GM18498 (cell line): Measurements from ENCODE around the gene SAA2.
"Not testable (repeated sequence)": the region's sequence is repeated elsewhere in the genome, so short reads cannot be mapped to it uniquely, and the experiment has no call there.

Experiments used
- ATAC-seq: cut with Tn5 transposase; IDR thresholded peaks from one replicate; pipeline ENCODE4 v1.9.1; 2021; ENCODE audit warnings: mild to moderate bottlenecking, moderate library complexity; ENCODE audit not compliant: unreplicated experiment

Gene SAA2

GRCh38 chr11:18248561-18248960 is at the start of gene SAA2:
Gene SAA2 (minus strand): TSS chr11:18248668. CDS start chr11:18248011, 657 bp downstream.
- no peak for ATAC-seq

GRCh38 chr11:18295316-18295715 is 46.8 kb upstream of the SAA2 start:
- no peak for ATAC-seq

- peak; percentile 97 for ATAC-seq
Observed at GRCh38 chr11:18294862-18295261, 46.4 kb upstream of the SAA2 start.

DNA sequence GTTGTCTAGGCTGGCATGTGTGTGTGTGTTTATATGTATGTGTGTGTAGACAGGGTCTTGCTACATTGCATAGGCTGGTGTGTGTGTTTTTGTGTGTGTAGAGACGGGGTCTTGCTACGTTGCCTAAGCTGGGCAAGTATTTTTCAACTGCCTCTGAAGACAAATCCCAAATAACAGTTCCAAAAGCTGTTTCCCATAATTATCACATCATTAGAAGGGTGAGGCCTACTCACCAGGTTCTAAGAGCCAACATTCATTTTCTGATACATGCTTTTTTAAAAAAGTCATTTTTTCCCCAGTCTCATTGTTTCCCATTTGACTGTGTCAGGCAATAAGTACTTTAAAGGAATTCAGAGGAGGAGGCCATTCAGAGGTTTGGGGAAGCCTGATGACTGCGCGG is 40.4 kb upstream of the SAA2 start:
- ATAC-seq: no peak

GRCh38 chr11:18285841-18286240 is 37.4 kb upstream of the SAA2 start:
- ATAC-seq: no peak

- no peak for ATAC-seq
Observed at GRCh38 chr11:18282626-18283025, 34.2 kb upstream of the SAA2 start.

DNA sequence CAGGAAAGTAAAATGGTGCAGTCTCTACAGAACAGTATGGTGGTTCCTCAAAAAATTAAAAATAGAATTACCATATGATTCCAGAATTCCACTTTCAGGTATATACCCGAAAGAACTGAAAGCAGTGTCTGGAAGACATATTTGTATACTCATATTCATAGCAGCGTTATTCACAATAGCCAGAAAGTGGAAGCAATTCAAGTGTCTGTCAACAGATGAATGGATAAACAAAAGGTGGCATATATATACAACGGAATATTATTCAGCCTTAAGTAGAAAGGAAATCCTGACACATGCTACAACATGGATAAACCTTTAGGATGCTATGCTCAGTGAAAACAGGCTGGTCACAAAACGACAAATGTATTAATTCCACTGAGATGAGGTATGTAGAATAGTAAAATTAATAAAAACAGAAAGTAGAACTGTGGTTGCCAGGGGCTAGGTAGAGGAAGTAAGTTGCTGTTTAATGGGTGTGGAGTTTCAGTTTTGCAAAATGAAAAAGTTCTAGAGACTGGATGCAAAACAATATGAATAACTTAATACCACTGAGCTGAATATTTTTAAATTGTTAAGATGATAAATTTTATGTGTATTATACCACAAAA is 32.1 kb upstream of the SAA2 start:
- peak; percentile 90 for ATAC-seq

DNA sequence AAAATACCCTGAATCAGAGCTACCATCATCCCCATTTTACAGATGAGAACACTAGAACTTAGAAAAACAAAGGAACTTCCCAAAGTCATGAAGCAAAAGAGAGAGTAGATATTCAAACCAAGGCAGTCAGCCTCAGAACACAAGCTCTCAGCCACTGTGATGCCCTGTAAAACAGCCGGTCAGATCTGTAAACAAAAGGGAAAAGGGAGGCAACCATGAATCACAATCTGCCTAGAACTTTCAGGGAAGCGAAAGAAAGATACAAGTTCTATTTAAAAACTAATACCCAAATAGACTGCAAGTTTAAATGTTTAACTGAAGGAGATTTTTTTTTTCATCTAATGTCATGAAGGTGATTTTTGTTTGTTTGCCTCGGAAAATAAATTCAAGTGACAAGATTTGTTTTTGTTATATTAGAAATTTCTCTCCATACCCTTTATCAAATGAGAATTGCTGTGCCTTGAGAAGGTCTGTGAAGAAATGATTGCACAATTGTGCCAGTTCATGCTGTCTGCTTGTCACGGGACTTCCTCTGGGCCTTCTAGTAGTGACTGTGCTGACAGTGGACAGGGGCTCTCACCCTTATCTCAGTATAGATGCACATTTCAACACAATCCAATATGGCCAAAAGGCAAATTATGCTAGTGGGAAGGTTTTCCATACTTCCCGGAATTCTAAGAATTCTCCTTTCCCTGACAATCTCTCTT is 29.2 kb upstream of the SAA2 start:
- ATAC-seq: no peak

GRCh38 chr11:18271206-18271605 is 22.7 kb upstream of the SAA2 start:
- ATAC-seq: no peak

- ATAC-seq: no peak
Observed at GRCh38 chr11:18270102-18270501, 21.6 kb upstream of the SAA2 start.

- not testable (repeated sequence) for ATAC-seq
Observed at GRCh38 chr11:18269252-18269651, 20.8 kb upstream of the SAA2 start.

- ATAC-seq: peak; percentile 69
Observed at GRCh38 chr11:18267335-18268133, 19.1 kb upstream of the SAA2 start.

- ATAC-seq: no peak
Observed at GRCh38 chr11:18265949-18266348, 17.5 kb upstream of the SAA2 start, which contains the start of gene SAA1. Gene SAA1 (plus strand): TSS chr11:18266264. CDS start chr11:18266888, 624 bp downstream.

DNA sequence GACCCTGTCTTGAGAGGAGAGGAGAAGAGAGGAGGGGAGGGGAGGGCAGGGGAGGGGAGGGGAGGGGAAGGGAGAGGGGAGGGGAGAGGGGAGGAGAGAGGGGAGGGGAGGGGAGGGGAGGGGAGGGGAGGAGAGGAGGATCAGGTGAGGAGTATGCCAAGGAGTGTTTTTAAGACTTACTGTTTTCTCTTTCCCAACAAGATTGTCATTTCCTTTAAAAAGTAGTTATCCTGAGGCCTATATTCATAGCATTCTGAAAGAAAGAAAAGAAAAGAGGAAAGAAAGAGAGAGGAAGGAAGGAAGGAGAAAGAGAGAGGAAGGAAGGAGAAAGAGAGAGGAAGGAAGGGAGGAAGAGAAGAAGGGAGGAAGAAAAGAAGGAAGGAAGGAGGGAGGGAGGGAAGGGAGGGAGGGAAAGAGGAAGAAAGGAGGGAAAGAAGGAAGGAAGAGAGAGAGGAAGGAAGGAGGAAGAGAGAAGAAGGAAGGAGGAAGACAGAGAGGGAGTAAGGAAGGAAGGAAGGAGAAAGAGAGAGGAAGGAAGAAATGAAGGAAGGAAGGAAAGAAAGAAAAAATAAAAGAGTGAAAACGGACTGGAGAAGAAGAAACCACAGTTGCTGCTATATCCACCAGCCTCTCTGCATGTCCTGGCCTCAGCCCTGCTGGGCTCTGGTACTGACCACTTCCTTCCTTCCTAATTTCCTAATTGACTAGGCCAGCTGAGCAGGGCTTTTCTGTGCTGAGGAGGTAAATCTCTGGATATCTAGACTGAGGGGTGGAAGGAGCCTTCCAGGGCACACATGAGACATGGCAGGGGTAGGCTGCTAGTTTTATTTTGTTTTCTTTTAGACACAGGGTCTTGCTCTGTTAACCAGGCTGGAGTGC is 16.4 kb upstream of the SAA2 start:
- no peak for ATAC-seq

- no peak for ATAC-seq
Observed at GRCh38 chr11:18264035-18264434, 15.6 kb upstream of the SAA2 start.

DNA sequence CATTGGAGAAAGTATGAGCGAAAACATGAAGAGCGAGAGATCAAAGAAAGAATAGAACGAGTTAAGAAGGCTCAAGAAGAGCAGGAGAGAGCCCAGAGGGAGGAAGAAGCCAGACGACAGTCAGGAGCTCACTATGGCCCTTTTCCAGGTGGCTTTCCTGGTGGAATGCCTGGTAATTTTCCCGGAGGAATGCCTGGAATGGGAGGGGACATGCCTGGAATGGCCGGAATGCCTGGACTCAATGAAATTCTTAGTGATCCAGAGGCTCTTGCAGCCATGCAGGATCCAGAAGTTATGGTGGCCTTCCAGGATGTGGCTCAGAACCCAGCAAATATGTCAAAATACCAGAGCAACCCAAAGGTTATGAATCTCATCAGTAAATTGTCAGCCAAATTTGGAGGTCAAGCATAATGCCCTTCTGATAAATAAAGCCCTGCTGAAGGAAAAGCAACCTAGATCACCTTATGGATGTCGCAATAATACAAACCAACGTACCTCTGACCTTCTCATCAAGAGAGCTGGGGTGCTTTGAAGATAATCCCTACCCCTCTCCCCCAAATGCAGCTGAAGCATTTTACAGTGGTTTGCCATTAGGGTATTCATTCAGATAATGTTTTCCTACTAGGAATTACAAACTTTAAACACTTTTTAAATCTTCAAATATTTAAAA is 14.3 kb upstream of the SAA2 start:
- not testable (repeated sequence) for ATAC-seq

DNA sequence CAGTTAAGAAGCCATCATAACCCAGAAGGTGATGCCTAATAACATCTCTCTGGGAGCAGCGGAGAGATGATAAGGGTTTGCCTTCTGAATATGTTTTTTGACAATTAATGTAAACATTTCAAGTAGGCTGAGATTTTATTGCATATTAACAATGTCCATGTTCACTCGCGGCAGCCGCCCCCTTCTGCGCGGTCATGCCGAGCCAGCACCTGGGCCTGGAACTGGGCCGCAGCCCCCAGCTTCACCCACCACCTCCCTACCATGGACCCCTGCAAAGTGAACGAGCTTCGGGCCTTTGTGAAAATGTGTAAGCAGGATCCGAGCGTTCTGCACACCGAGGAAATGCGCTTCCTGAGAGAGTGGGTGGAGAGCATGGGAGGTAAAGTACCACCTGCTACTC is 13.3 kb upstream of the SAA2 start:
- ATAC-seq: no peak

DNA sequence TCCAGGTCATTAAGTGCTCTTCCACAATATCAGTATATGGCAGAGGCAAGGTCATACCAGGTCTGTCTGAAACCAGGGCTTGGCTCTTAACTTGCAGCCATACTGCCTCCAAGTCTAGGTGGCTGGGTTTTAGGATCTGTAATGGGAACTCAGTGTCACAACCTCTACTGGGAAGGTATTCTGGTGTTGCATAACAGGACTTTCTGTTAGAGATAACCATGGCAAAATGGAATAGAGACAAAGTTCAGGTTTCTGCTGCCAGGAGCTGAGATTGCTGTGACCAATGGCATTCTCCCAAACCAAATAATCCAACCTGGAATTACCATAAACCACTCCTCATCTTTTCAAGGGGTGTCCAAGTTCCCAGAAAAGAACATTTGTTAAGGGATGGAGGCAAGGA is 10.8 kb upstream of the SAA2 start:
- ATAC-seq: no peak

GRCh38 chr11:18254781-18255361 is 6.4 kb upstream of the SAA2 start:
- no peak for ATAC-seq

DNA sequence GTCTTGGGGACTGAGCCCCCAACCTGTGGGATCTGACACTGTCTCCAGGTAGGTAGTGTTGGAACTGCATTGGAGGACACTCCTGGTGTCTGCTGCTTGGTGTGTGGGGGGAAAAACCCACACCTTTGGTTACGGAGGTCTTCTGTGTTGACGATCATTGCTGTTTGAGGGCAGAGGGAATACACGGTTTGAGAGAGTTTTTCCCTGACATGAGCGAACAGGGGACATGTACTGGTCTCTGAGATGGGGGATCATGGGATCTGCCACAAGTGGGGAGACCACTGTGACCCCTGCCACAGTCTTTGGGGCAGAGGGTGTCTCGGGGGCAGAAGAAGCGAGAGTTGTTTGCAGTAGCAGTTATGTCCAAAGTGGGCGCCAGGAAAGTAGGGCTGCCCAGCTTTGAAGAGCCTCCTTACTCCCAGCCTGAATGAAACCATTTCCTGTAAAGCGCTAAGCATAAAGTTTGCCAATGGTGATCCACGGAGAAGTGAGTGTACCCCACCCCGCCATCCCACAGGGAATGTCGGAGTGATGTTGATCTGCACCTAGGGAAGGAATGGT is 5.4 kb upstream of the SAA2 start:
- no peak for ATAC-seq
